Ovary (tissue), 9 donors: ENCODE results near the gene CD74. TPM values are rescaled to one million over a fixed set of nuclear protein-coding genes. Genes with fewer than 3 reads are reported as not detected.

Source experiments
- DNase-seq, 5 donors: peaks; one replicate each; pipeline ENCODE4 v3.0.0-alpha.2; 2019 to 2020
- H3K27ac ChIP-seq, 2 donors: fragments of 200-600 bp; one replicate each; pipeline versions ENCODE4 v1.5.1 to v1.8.0; 2019 to 2022
- H3K27me3 ChIP-seq: fragments of 200-600 bp; one replicate; pipeline ENCODE4 v1.8.0; 2022
- H3K36me3 ChIP-seq: fragments of 200-600 bp; sonication (generic); one replicate; pipeline ENCODE4 v1.5.1; 2019
- H3K4me1 ChIP-seq: one replicate; pipeline ENCODE4 v1.8.1; 2013; ENCODE audit warnings: mild to moderate bottlenecking, moderate library complexity; ENCODE audit not compliant: insufficient read depth
- H3K4me3 ChIP-seq: fragments of 200-600 bp; sonication (generic); one replicate; pipeline ENCODE4 v1.5.1; 2017
- H3K9me3 ChIP-seq, 2 donors: fragments of 200-600 bp in 1 of 2; sonication (generic) in 1 of 2; one replicate each; pipeline versions ENCODE4 v1.5.1 to v1.8.1; 2013 to 2019; ENCODE audit warnings: mild to moderate bottlenecking in 1 of 2, moderate library complexity in 1 of 2
- CTCF ChIP-seq, 3 donors: fragments of 450-650 bp in 2 of 3; fragments of 200-600 bp in 1 of 3; IDR thresholded peaks; one replicate each; pipeline versions ENCODE4 v1.5.1 to v1.8.0; 2016 to 2022; ENCODE audit warnings: antibody characterized with exemption in 3 of 3, mild to moderate bottlenecking in 1 of 3
- EP300 ChIP-seq: sonication (generic); formaldehyde crosslinking; IDR thresholded peaks from one replicate; pipeline ENCODE4 v1.6.1; 2017; ENCODE audit warnings: antibody characterized with exemption
- POLR2A ChIP-seq: fragments of 450-650 bp; IDR thresholded peaks from one replicate; pipeline ENCODE4 v1.6.1; 2017; ENCODE audit warnings: antibody characterized with exemption, mild to moderate bottlenecking, moderate library complexity
- WGBS, 3 donors: extraction: QIAGEN DNeasy Blood & Tissue Kit in 1 of 3; methylation state at CpG; one replicate each; pipeline versions ENCODE4 v1.1.5 to v1.1.7; 2013 to 2017; 5-methylcytosine and 5-hydroxymethylcytosine counted together
- intact Hi-C, 4 donors: fragments of 100-400 bp; cut with DNase I; formaldehyde crosslinking; loops; one replicate each; pipeline versions ENCODE4 v1.11.0 to v1.15.1; 2022 to 2023
- polyA plus RNA-seq, 2 donors: library from polyadenylated mRNA; stranded (reverse); fragments of 200-250 nt in 1 of 2; fragments of 350-450 nt in 1 of 2; fragmentation: Illumina TruSeq in 1 of 2; extraction: RNeasy Lipid Tissue Mini Kit (QIAGEN cat#74804) in 1 of 2; gene quantifications; one replicate each; pipeline ENCODE4 v1.2.3, GENCODE V29; 2013 to 2014
- total RNA-seq, 7 donors: library from RNA; depleted of rRNA in 2 of 7; stranded (reverse); fragments of >200 nt in 2 of 7; fragmentation: NEBNext Ultra II Directional in 3 of 7; extraction: Animal tissue kit (Norgen Biotek cat#: 25700) in 3 of 7; gene quantifications; one replicate each; pipeline versions ENCODE4 v1.1.0 to v1.2.4, GENCODE V29; 2016 to 2023
- donor health status: DM: no; HTN: no; CAD: no; lungs with moderate emphysema.
- donor health status: DM: no; HTN: no; CAD: no.
- donor health status: Bipolar disorder and iron deficiency.
- donor health status: DM: yes; HTN: yes; CAD: no.
- donor health status: DM: no; HTN: no; CAD: no.
- donor health status: DM: yes; HTN: yes; CAD: no.

Gene CD74
- total and polyA plus RNA-seq, 9 donors, result 96.9 to 1,292 (median 384) TPM

- WGBS, 3 donors, result 44 to 51% (median 45%) methylated on average over 5 of the region's 5 CpGs
- peak in 1 of 5 donors; percentile 69 for DNase-seq
- intact Hi-C loops, result no loop called here
- no peaks in the 10 kb centered on the region for H3K27me3 ChIP-seq
- no peak overlapping the region for H3K27ac ChIP-seq
- TF ChIP-seq POLR2A (no peak), CTCF (IDR thresholded peaks at IDR 0.05) (no peak)
- peaks cover 4% of the 10 kb centered on the region for H3K4me1 ChIP-seq
- no peaks in the 10 kb centered on the region for H3K9me3 ChIP-seq
- no peaks in the 10 kb centered on the region for H3K36me3 ChIP-seq
- no peak overlapping the region for H3K4me3 ChIP-seq
Observed at GRCh38 chr5:150404121-150404520, 8.6 kb downstream of the CD74 start.

GRCh38 chr5:150402901-150403342 lies 9.8 kb downstream of the CD74 start:
- intact Hi-C loops, result no loop called here
- Histone ChIP-seq H3K36me3 (no peaks in the 10 kb centered on the region), H3K4me3 (no peak overlapping the region), H3K27me3 (no peaks in the 10 kb centered on the region), H3K27ac (no peak overlapping the region), H3K4me1 (peaks cover 4% of the 10 kb centered on the region), H3K9me3 (no peaks in the 10 kb centered on the region)
- no peak for DNase-seq
- WGBS, 3 donors, result 89 to 95% (median 92%) methylated on average over 12 of the region's 12 CpGs
- TF ChIP-seq POLR2A (no peak), EP300 (no peak), CTCF (IDR thresholded peaks at IDR 0.05) (no peak)

- Histone ChIP-seq H3K27ac (no peak overlapping the region), H3K9me3 (no peaks in the 10 kb centered on the region), H3K4me3 (no peak overlapping the region), H3K27me3 (no peaks in the 10 kb centered on the region), H3K36me3 (no peaks in the 10 kb centered on the region), H3K4me1 (peaks cover 4% of the 10 kb centered on the region)
- DNase-seq, result no peak
- intact Hi-C loops, result no loop called here
- WGBS, 3 donors, result 78 to 85% (median 83%) methylated on average over 4 of the region's 4 CpGs
- TF ChIP-seq POLR2A (no peak), CTCF (IDR thresholded peaks at IDR 0.05) (no peak), EP300 (no peak)
Observed at GRCh38 chr5:150402229-150402773, 10.4 kb downstream of the CD74 start.

- TF ChIP-seq POLR2A (no peak), EP300 (no peak), CTCF (IDR thresholded peaks at IDR 0.05) (no peak)
- no peak for DNase-seq
- intact Hi-C loops, result no loop called here
- Histone ChIP-seq H3K4me1 (peaks cover 4% of the 10 kb centered on the region), H3K4me3 (no peak overlapping the region), H3K36me3 (no peaks in the 10 kb centered on the region), H3K27me3 (no peaks in the 10 kb centered on the region), H3K27ac (no peak overlapping the region), H3K9me3 (no peaks in the 10 kb centered on the region)
- 70 to 81% (median 73%) methylated on average over 11 of the region's 11 CpGs for WGBS, 3 donors
Observed at GRCh38 chr5:150401376-150402228, 11.1 kb downstream of the CD74 start.
